HG03460 (cell line): Measurements from ENCODE around the gene NXPH4.

ENCODE experiments used
- ATAC-seq: cut with Tn5 transposase; IDR thresholded peaks from one replicate; pipeline ENCODE4 v1.9.1; 2021; ENCODE audit not compliant: unreplicated experiment

NXPH4 gene

GRCh38 chr12:57270966-57271470 is 54.4 kb downstream of the NXPH4 start:
- no peak for ATAC-seq

- ATAC-seq = no peak
Observed at GRCh38 chr12:57272337-57273151, 56.0 kb downstream of the NXPH4 start.

- no peak for ATAC-seq
Observed at GRCh38 chr12:57273516-57273915, 56.9 kb downstream of the NXPH4 start.
